RWPE2 (cell line): Measurements from ENCODE around the gene HNRNPA2B1.

Experiments used
- ATAC-seq: fragments of 200-7000 bp; cut with Tn5 transposase; 3 replicates; pipeline ENCODE4 v1.9.1; 2021; ENCODE audit warnings: low read depth
- DNase-seq: peaks from one replicate; pipeline ENCODE4 v3.0.0-alpha.2; 2020; ENCODE audit warnings: low spot score
- H3K27ac ChIP-seq: fragments of 450-650 bp; 2 replicates; pipeline ENCODE4 v1.5.1; 2017; ENCODE audit warnings: mild to moderate bottlenecking; ENCODE audit not compliant: poor library complexity, severe bottlenecking
- H3K27me3 ChIP-seq: fragments of 250-450 bp; sonication (Bioruptor Pico); 2 replicates; pipeline ENCODE4 v1.5.1; 2021; ENCODE audit warnings: mild to moderate bottlenecking, moderate library complexity; ENCODE audit not compliant: insufficient read depth, poor library complexity, severe bottlenecking
- H3K36me3 ChIP-seq: fragments of 250-450 bp; sonication (Bioruptor Pico); 2 replicates; pipeline ENCODE4 v1.5.1; 2020; ENCODE audit warnings: low read depth, mild to moderate bottlenecking, moderate library complexity
- H3K4me1 ChIP-seq: fragments of 250-450 bp; sonication (Bioruptor Pico); 2 replicates; pipeline ENCODE4 v1.5.1; 2021; ENCODE audit warnings: mild to moderate bottlenecking, moderate library complexity; ENCODE audit not compliant: insufficient read depth, poor library complexity, severe bottlenecking
- H3K4me3 ChIP-seq: fragments of 250-450 bp; sonication (Bioruptor Pico); 2 replicates; pipeline ENCODE4 v1.5.1; 2021; ENCODE audit warnings: mild to moderate bottlenecking, moderate library complexity; ENCODE audit not compliant: severe bottlenecking
- H3K9me3 ChIP-seq: fragments of 250-450 bp; sonication (Bioruptor Pico); 2 replicates; pipeline ENCODE4 v1.5.1; 2021; ENCODE audit warnings: mild to moderate bottlenecking, moderate library complexity; ENCODE audit not compliant: severe bottlenecking
- TF ChIP-seq, protein P1 (sequence below): fragments of 450-650 bp; IDR thresholded peaks from one replicate; pipeline ENCODE4 v1.5.1; 2017; ENCODE audit warnings: mild to moderate bottlenecking, moderate library complexity; ENCODE audit not compliant: poor library complexity, severe bottlenecking

The HNRNPA2B1 gene

DNA sequence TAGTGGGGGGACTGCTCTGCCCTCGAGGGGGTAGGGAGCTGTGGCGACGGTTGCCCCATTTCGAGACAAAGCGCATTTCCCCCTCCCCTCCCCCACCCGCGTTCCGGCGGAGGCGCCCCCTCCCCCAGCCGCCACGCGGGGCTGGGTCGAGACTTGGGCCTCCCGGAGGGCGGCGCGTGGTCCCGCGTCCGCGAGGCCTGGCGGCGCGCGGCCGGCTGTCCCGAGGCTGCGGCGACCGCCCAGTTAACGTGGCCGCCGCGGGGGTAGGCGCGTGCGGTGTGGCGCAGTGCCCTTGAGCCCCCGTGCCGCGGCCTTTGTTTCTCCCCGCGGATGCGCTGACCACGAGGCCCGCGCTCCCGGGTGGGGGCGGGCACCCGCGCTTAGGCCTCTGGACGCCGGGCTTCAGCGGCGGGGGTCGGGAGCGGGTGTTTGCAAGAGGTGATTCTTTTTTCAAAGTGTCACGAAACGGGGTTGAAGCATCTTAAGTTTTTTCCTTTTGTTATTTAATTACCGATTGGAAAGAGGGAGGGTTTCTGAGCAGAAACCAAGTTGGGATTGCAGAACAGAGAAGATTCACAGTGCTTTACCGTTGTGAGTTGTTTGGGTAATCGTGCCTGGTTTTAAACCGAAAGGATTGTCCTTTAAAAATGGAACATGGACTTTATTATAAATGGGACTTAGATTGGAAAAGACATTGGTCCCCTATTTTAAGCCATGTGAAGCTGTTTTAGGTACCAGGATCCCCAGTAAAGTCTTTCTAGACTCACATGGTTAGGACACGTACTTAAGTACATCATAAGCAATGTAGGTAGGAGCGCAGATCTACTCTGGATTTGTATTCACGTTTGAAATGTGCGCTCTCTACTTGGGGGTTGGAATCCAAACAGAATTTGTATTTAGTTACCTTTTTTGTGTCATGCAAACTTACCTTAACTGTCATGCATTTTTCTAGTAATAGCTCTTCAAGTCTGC, 1.8 kb upstream of the HNRNPA2B1 start:
- DNase-seq (no peak), ATAC-seq (no peak)
- TF ChIP-seq, protein P1, sequence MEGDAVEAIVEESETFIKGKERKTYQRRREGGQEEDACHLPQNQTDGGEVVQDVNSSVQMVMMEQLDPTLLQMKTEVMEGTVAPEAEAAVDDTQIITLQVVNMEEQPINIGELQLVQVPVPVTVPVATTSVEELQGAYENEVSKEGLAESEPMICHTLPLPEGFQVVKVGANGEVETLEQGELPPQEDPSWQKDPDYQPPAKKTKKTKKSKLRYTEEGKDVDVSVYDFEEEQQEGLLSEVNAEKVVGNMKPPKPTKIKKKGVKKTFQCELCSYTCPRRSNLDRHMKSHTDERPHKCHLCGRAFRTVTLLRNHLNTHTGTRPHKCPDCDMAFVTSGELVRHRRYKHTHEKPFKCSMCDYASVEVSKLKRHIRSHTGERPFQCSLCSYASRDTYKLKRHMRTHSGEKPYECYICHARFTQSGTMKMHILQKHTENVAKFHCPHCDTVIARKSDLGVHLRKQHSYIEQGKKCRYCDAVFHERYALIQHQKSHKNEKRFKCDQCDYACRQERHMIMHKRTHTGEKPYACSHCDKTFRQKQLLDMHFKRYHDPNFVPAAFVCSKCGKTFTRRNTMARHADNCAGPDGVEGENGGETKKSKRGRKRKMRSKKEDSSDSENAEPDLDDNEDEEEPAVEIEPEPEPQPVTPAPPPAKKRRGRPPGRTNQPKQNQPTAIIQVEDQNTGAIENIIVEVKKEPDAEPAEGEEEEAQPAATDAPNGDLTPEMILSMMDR = no peak
- Histone ChIP-seq H3K4me3 (peak overlapping the region; percentile 97), H3K4me1 (peaks cover 19% of the 10 kb centered on the region), H3K27ac (peak overlapping the region; percentile 90), H3K27me3 (no peaks in the 10 kb centered on the region), H3K36me3 (peaks cover 78% of the 10 kb centered on the region), H3K9me3 (no peaks in the 10 kb centered on the region)

DNA sequence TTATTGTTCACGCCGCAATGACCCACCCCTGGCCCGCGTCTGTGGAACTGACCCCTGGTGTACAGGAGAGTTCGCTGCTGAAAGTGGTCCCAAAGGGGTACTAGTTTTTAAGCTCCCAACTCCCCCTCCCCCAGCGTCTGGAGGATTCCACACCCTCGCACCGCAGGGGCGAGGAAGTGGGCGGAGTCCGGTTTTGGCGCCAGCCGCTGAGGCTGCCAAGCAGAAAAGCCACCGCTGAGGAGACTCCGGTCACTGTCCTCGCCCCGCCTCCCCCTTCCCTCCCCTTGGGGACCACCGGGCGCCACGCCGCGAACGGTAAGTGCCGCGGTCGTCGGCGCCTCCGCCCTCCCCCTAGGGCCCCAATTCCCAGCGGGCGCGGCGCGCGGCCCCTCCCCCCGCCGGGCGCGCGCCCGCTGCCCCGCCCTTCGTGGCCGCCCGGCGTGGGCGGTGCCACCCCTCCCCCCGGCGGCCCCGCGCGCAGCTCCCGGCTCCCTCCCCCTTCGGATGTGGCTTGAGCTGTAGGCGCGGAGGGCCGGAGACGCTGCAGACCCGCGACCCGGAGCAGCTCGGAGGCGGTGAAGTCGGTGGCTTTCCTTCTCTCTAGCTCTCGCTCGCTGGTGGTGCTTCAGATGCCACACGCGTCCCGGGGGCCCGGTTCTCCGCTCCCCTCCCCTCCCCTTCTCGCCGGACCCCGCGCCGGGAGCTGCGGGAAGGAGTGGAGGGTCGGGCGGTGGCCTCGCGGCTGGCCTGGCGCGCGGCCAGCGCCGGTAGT, 887 bp upstream of the HNRNPA2B1 start, which contains the start of gene CBX3:
CBX3 (plus strand) TSS at position 499 of the 772 bp plus-strand sequence. CDS start 1,254 bp downstream, outside the sequence.
- ATAC-seq (peak; percentile 42), DNase-seq (peak; percentile 84)
- H3K9me3 ChIP-seq = no peaks in the 10 kb centered on the region
- H3K27ac ChIP-seq = peak within 1 kb of the TSS; percentile 90
- peak within 1 kb of the TSS; percentile 97 for H3K4me3 ChIP-seq
- no peaks in the 10 kb centered on the region for H3K27me3 ChIP-seq
- peaks cover 28% of the 10 kb centered on the region for H3K4me1 ChIP-seq
- TF ChIP-seq, protein P1 = no peak
- H3K36me3 ChIP-seq = peaks cover 78% of the 10 kb centered on the region

DNA sequence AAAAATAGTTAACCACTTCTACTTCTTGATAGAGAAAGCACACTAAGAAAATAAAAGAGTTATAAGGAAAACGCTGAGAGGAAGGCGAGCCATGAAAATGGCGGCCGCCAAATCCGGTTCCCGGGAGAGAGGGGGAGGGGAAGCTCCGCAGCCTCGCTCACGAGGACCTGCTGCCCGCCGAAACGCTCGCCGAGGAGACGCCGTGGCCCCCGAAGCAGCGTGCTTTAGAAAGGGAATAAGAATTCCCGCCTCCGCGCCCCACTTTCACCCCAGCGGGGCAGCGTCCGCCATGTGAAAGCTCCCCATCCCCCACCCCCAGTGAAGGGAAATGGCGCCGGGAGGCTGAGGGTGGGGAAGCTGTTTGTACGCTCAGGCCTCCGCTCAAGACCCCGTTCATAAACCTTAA, 505 bp downstream of the HNRNPA2B1 start:
- Histone ChIP-seq H3K27me3 (no peaks in the 10 kb centered on the region), H3K27ac (peak overlapping the region; percentile 90), H3K4me3 (peak overlapping the region; percentile 97), H3K4me1 (peaks cover 38% of the 10 kb centered on the region), H3K36me3 (peaks cover 78% of the 10 kb centered on the region), H3K9me3 (no peaks in the 10 kb centered on the region)
- peak; percentile 22; the same call in 2 of the 3 replicates for ATAC-seq
- TF ChIP-seq, protein P1 = no peak
- peak; percentile 70 for DNase-seq

DNA sequence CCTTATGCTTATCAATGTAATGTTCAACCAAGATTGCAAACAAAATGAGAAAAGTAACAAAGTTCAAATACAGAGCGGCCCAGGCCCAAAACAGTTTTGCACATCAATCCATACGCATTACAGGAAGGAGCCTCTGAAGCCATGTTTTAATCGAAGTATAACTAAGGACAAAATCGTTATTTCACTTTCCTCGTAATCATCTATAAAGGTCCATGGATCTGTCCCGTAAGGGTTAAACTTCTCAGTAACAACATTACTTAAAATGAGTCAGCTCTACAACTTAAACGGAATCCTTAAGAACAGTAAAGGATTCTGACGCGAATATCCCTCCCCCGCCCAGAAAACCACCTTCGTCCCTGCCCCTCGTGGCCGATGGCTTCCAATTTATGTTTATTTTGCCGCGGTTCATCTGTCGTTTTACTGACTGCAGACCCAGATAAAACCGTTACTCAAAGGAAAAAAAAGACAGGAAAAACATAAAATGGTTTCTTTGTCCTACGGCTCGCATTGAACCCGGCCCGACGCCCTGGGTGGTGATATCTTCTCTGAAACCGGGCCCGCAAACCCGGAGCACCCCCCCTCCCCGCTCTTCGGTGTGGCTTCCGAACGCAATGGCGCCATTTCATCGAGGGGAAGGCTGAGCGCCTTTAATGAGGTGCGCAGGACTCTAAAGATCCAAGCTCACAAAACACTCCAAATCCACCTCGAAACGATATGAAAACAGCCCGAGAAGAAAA, 1.1 kb downstream of the HNRNPA2B1 start:
- H3K9me3 ChIP-seq = no peaks in the 10 kb centered on the region
- no peak for DNase-seq
- H3K36me3 ChIP-seq = peaks cover 78% of the 10 kb centered on the region
- peaks cover 33% of the 10 kb centered on the region for H3K4me1 ChIP-seq
- peak overlapping the region; percentile 90 for H3K27ac ChIP-seq
- H3K27me3 ChIP-seq = no peaks in the 10 kb centered on the region
- no peak for ATAC-seq
- H3K4me3 ChIP-seq = peak overlapping the region; percentile 97
- TF ChIP-seq, protein P1 = no peak
